ENCODE data around the gene GLIPR1. TPM values are rescaled to one million over a fixed set of nuclear protein-coding genes. Genes with fewer than 3 reads are reported as not detected.

Gene GLIPR1
- total RNA-seq, 1 donor from 2014 or later, result 0.84 TPM

DNA sequence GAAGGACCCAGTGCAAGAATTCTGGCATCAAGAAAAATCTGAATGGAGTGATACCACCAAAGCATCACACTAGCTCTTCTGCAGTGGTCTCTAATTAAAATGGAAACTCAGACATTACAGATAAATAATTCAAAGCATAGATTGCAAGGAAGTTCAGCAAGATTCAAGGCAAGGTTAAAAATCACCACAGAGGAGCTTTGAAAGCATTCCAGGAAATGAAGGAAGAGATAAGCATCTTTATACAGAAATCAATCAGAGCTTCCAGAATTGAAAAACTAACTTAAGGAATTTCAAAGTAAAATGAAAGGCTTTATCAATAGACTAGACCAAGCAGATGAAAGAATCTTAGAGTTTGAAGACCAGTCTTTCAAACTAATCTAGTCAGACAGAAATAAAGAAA is 20.4 kb upstream of the GLIPR1 start:
- H3K36me3 Mint-ChIP-seq (ENCODE audit: low read depth), result peaks cover 5% of the 10 kb centered on the region
- TF ChIP-seq, protein P1, sequence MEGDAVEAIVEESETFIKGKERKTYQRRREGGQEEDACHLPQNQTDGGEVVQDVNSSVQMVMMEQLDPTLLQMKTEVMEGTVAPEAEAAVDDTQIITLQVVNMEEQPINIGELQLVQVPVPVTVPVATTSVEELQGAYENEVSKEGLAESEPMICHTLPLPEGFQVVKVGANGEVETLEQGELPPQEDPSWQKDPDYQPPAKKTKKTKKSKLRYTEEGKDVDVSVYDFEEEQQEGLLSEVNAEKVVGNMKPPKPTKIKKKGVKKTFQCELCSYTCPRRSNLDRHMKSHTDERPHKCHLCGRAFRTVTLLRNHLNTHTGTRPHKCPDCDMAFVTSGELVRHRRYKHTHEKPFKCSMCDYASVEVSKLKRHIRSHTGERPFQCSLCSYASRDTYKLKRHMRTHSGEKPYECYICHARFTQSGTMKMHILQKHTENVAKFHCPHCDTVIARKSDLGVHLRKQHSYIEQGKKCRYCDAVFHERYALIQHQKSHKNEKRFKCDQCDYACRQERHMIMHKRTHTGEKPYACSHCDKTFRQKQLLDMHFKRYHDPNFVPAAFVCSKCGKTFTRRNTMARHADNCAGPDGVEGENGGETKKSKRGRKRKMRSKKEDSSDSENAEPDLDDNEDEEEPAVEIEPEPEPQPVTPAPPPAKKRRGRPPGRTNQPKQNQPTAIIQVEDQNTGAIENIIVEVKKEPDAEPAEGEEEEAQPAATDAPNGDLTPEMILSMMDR (conservative IDR thresholded peaks at IDR 0.05), result no peak
- no peak overlapping the region for H3K4me3 Mint-ChIP-seq
- no peak overlapping the region for H3K27ac Mint-ChIP-seq (ENCODE audit: unreplicated experiment)
- no peak for DNase-seq (ENCODE audit: low read depth, low spot score)
- peaks cover 5% of the 10 kb centered on the region for H3K4me1 Mint-ChIP-seq
- H3K9me3 Mint-ChIP-seq, result peaks cover 13% of the 10 kb centered on the region
- H3K27me3 Mint-ChIP-seq (ENCODE audit: low read depth), result no peaks in the 10 kb centered on the region

GRCh38 chr12:75471902-75472890 is 8.4 kb upstream of the GLIPR1 start:
- Mint-ChIP-seq H3K9me3 (no peaks in the 10 kb centered on the region), H3K27me3 (ENCODE audit: low read depth) (no peaks in the 10 kb centered on the region), H3K4me3 (no peak overlapping the region), H3K4me1 (no peaks in the 10 kb centered on the region), H3K36me3 (ENCODE audit: low read depth) (no peaks in the 10 kb centered on the region), H3K27ac (ENCODE audit: unreplicated experiment) (no peak overlapping the region)
- TF ChIP-seq, protein P1 (conservative IDR thresholded peaks at IDR 0.05), result no peak
- DNase-seq (ENCODE audit: low read depth, low spot score), result no peak

DNA sequence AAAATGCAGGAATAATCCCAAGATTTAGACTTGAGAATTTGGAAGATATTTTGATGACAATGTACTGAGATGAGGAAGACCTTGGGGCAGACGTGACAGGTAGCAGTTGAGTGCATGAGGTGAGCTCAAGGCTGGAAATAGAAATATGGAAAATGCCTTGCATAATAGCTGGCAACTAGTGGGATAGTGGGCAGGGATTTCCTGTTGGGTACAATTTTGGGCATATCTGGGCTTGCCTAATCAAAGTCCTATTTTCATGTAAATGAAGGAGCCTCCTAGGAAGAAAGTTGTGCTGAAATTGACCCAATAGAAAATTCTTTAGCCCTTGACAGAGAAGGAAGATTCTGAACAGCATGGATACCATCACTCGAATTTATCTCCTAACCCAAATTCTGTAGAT is 6.4 kb upstream of the GLIPR1 start:
- Mint-ChIP-seq H3K9me3 (no peaks in the 10 kb centered on the region), H3K36me3 (ENCODE audit: low read depth) (no peaks in the 10 kb centered on the region), H3K4me3 (no peak overlapping the region), H3K4me1 (no peaks in the 10 kb centered on the region), H3K27me3 (ENCODE audit: low read depth) (no peaks in the 10 kb centered on the region), H3K27ac (ENCODE audit: unreplicated experiment) (no peak overlapping the region)
- TF ChIP-seq, protein P1 (conservative IDR thresholded peaks at IDR 0.05), result no peak
- no peak for DNase-seq (ENCODE audit: low read depth, low spot score)

GRCh38 chr12:75476071-75476470 is 4.5 kb upstream of the GLIPR1 start:
- TF ChIP-seq, protein P1 (conservative IDR thresholded peaks at IDR 0.05), result no peak
- H3K4me1 Mint-ChIP-seq, result peaks cover 11% of the 10 kb centered on the region
- no peaks in the 10 kb centered on the region for H3K36me3 Mint-ChIP-seq (ENCODE audit: low read depth)
- no peaks in the 10 kb centered on the region for H3K9me3 Mint-ChIP-seq
- no peak overlapping the region for H3K27ac Mint-ChIP-seq (ENCODE audit: unreplicated experiment)
- DNase-seq (ENCODE audit: low read depth, low spot score), result no peak
- no peak overlapping the region for H3K4me3 Mint-ChIP-seq
- H3K27me3 Mint-ChIP-seq (ENCODE audit: low read depth), result no peaks in the 10 kb centered on the region

GRCh38 chr12:75477137-75477536 is 3.4 kb upstream of the GLIPR1 start:
- Mint-ChIP-seq H3K27ac (ENCODE audit: unreplicated experiment) (no peak overlapping the region), H3K27me3 (ENCODE audit: low read depth) (no peaks in the 10 kb centered on the region), H3K9me3 (no peaks in the 10 kb centered on the region), H3K36me3 (ENCODE audit: low read depth) (no peaks in the 10 kb centered on the region), H3K4me3 (no peak overlapping the region), H3K4me1 (peaks cover 18% of the 10 kb centered on the region)
- TF ChIP-seq, protein P1 (conservative IDR thresholded peaks at IDR 0.05), result no peak
- no peak for DNase-seq (ENCODE audit: low read depth, low spot score)
